Epithelial cell of proximal tubule (primary cell): ENCODE data around the gene PIK3C2G. TPM values are rescaled to one million over a fixed set of nuclear protein-coding genes. Genes with fewer than 3 reads are reported as not detected.

Experiments
- DNase-seq: peaks from one replicate; pipeline ENCODE4 v3.0.0-alpha.2; 2011; ENCODE audit warnings: low read depth
- H3K4me3 ChIP-seq: 2 replicates; pipeline ENCODE4 v1.5.1; 2011; ENCODE audit warnings: low read depth, mild to moderate bottlenecking, low read length
- CTCF ChIP-seq: conservative IDR thresholded peaks from 2 replicates; pipeline ENCODE4 v1.5.1; 2012; ENCODE audit warnings: low read depth, mild to moderate bottlenecking, low read length
- total RNA-seq: library from RNA; depleted of rRNA; stranded (reverse); fragments of >200 nt; gene quantifications from 2 replicates; pipeline ENCODE4 v1.2.3, GENCODE V29; 2015

The PIK3C2G gene
- total RNA-seq, 1 donor from 2014 or later = 0.12 TPM

DNA sequence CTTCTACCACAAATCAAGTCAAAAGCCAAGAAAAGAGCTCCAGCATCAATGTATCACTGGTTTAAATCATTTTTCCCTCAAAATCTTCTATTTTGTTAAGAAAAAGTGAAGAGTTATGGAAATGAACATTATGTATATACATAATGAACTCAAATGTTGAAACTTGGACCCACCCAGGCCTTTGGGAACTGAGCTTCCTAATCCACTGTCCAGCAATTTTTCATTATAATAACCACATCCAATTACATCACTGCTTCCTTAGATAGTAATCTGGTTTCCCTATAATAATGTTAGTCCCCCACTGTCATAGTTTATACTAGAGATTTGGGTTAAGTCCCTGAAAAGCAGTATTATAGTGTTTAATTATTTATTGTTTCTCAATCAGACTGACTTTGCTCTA, 170.9 kb downstream of the PIK3C2G start:
- TF ChIP-seq CTCF = no peak
- no peak overlapping the region for H3K4me3 ChIP-seq
- DNase-seq = no peak

DNA sequence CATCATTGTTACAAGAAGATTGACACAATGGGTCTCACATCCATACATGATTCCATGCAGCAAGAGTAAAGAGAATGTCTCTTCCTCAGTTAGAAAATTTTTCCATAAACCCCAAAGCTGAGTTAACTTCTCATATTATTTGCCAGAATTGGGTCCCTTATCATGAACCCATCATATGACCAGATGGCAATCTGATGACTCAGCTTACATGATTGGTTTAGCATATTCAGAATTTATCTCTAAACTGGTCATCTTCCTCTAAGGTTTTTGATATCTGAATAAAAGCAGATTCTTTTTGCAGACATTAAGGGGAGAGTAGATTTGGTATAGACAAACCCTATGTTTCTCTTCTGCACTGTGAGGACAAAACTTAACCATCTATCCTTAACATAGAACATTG, 174.9 kb downstream of the PIK3C2G start:
- H3K4me3 ChIP-seq = no peak overlapping the region
- TF ChIP-seq CTCF = no peak
- no peak for DNase-seq

DNA sequence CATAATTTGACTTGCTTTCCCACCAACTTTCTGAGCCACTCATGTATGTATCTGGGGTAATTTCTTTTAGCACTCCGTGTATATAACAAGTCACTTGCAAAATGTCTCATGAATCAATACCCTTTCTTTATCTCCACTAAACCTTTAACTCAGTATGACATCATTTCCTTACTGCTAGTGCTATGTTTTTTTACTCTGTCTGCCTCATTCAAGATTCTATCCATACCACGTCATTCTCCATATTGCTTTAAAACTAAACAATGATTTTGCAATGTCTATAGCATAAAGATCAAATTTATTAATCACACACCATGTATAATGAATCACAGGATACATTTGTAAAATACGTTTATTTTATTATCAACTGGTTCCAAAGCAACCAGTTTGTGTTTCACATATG, 178.2 kb downstream of the PIK3C2G start:
- no peak for DNase-seq
- no peak for TF ChIP-seq CTCF
- no peak overlapping the region for H3K4me3 ChIP-seq

GRCh38 chr12:18443768-18444437, 182.6 kb downstream of the PIK3C2G start:
- no peak for DNase-seq
- TF ChIP-seq CTCF = no peak
- no peak overlapping the region for H3K4me3 ChIP-seq

DNA sequence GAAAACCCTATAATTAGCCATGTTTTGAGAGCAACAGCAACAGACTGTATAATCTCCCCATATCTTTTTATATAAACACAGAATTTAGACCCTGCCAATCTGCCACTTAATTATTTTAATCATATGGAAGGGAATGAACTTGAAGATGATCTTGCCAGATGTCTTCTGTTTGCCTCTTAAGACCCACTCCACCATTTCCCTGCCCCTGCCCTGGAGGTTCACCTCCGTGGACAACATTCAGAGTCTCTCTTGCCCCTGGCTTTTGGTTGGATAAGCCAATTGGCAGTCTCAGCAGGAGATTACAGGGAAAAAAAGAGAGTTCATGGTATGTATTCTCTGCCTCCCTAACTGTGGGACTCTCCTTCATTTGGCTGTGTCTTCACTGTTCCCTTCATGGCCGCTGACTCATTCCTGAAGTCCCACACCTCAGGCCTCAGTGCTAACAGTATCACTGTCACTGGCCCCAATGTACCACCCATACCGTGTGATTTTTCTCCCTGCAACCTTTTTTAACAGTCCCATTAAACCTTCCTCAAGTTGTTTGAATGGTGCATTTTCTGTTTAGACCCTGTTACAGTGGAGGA, 184.8 kb downstream of the PIK3C2G start:
- no peak for TF ChIP-seq CTCF
- DNase-seq = no peak
- no peak overlapping the region for H3K4me3 ChIP-seq

DNA sequence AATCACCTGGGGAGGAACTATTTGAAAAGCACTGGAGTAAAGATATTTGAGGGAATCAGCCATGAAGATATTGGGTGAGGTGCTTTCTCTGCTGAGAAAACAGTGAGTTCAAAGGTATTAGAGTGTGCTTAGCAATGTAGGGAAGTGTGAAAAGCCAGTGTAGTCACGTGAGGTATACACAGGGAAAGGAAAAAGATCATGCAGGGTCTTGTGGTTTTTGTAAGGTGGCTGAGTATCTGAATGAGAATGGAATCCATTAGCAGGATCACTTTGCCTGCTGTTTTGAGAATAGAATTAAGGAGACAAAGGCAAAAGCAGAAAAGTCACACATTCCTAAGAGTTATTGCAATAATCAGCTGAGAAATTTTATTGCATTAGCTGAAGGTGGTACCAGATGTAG, 193.0 kb downstream of the PIK3C2G start:
- TF ChIP-seq CTCF = no peak
- no peak overlapping the region for H3K4me3 ChIP-seq
- DNase-seq = no peak

GRCh38 chr12:18456344-18456743, 195.0 kb downstream of the PIK3C2G start:
- no peak for DNase-seq
- no peak for TF ChIP-seq CTCF
- H3K4me3 ChIP-seq = no peak overlapping the region
